BJ (cell line): ENCODE measurements around the gene CALCA. TPM values are rescaled to one million over a fixed set of nuclear protein-coding genes. Genes with fewer than 3 reads are reported as not detected.
"Not testable (repeated sequence)": the region's sequence is repeated elsewhere in the genome, so short reads cannot be mapped to it uniquely, and the experiment has no call there.

Experiments
- CTCF ChIA-PET: fragments of 350-600 bp; formaldehyde crosslinking; extraction: SDS; loops from one replicate; lab custom pipeline; 2021; ENCODE audit warnings: antibody characterized with exemption, inconsistent platforms; lab: Yijun Ruan, JAX
- POLR2A ChIA-PET: fragments of 300-600 bp; sonication (Branson Sonifier 250); formaldehyde crosslinking; extraction: SDS; loops from one replicate; lab custom pipeline; 2021; ENCODE audit warnings: antibody characterized with exemption; lab: Charles Lee
- DNase-seq: peaks from one replicate; pipeline ENCODE4 v3.0.0-alpha.2; 2011; ENCODE audit warnings: low read depth
- H3K27me3 ChIP-seq: 2 replicates; pipeline ENCODE4 v1.6.0; 2011; ENCODE audit warnings: low read length; ENCODE audit not compliant: control insufficient read depth, insufficient read depth
- H3K36me3 ChIP-seq: 2 replicates; pipeline ENCODE4 v1.5.1; 2011; ENCODE audit warnings: low read length; ENCODE audit not compliant: control insufficient read depth, insufficient read depth
- H3K4me3 ChIP-seq: 2 replicates; pipeline ENCODE4 v1.5.1; 2011; ENCODE audit warnings: low read depth, mild to moderate bottlenecking, control low read depth, low read length
- CTCF ChIP-seq: IDR thresholded peaks from 2 replicates; pipeline ENCODE4 v1.5.1; 2011; ENCODE audit warnings: low read depth, mild to moderate bottlenecking, control low read depth, inconsistent platforms, low read length, moderate library complexity; ENCODE audit not compliant: insufficient read depth
- polyA minus RNA-seq: library from RNA; depleted of rRNA, polyadenylated mRNA; stranded (reverse); fragments of >200 nt; gene quantifications from 2 replicates; pipeline ENCODE4 v1.2.3, GENCODE V29; 2011; rRNA and poly(A)+ RNA removed
- polyA plus RNA-seq: library from polyadenylated mRNA; depleted of rRNA; stranded (reverse); fragments of >200 nt; gene quantifications from 2 replicates; pipeline ENCODE4 v1.2.3, GENCODE V29; 2011; rRNA removed

The CALCA gene
- polyA plus RNA-seq (not detected in 2 replicates), polyA minus RNA-seq (not detected in 2 replicates)

- peaks cover 45% of the 10 kb centered on the region for H3K27me3 ChIP-seq
- ChIA-PET POLR2A (no interaction called here), CTCF (interaction anchor here (1.1 kb wide), 1 partner anchor 102 kb away, joined by 4 read pairs; no protein-coding TSS in a partner anchor)
- no peak within 1 kb of the TSS for H3K4me3 ChIP-seq
- no peak for DNase-seq
- H3K36me3 ChIP-seq, result no peaks in the 10 kb centered on the region
- no peak for TF ChIP-seq CTCF
Observed at GRCh38 chr11:14971865-14972580, at the start of gene CALCA. TSS of gene CALCA (minus strand) at chr11:14972351. CDS start at chr11:14971192, 1,159 bp downstream.

GRCh38 chr11:15016200-15016599 lies 44.0 kb upstream of the CALCA start:
- H3K36me3 ChIP-seq, result no peaks in the 10 kb centered on the region
- TF ChIP-seq CTCF, result no peak
- DNase-seq, result no peak
- H3K27me3 ChIP-seq, result no peaks in the 10 kb centered on the region
- CTCF ChIA-PET, result interaction anchor here (1.5 kb wide), 1 partner anchor 10 kb away, joined by 3 read pairs; no protein-coding TSS in a partner anchor
- H3K4me3 ChIP-seq, result no peak overlapping the region
- POLR2A ChIA-PET, result no interaction called here

GRCh38 chr11:15011776-15012345 lies 39.7 kb upstream of the CALCA start:
- no peak for DNase-seq
- Histone ChIP-seq H3K27me3 (no peaks in the 10 kb centered on the region), H3K36me3 (no peaks in the 10 kb centered on the region), H3K4me3 (no peak overlapping the region)
- CTCF ChIA-PET, result no interaction called here
- TF ChIP-seq CTCF, result no peak
- POLR2A ChIA-PET, result no interaction called here

GRCh38 chr11:15010865-15011264 lies 38.7 kb upstream of the CALCA start:
- ChIA-PET CTCF (no interaction called here), POLR2A (no interaction called here)
- DNase-seq, result no peak
- H3K4me3 ChIP-seq, result no peak overlapping the region
- TF ChIP-seq CTCF, result no peak
- H3K36me3 ChIP-seq, result no peaks in the 10 kb centered on the region
- no peaks in the 10 kb centered on the region for H3K27me3 ChIP-seq

- H3K4me3 ChIP-seq, result no peak overlapping the region
- TF ChIP-seq CTCF, result peak; percentile 44
- no peaks in the 10 kb centered on the region for H3K36me3 ChIP-seq
- POLR2A ChIA-PET, result no interaction called here
- CTCF ChIA-PET, result interaction anchor here (0.6 to 3.6 kb wide), 11 partner anchors 9 to 228 kb away, joined by 3 to 19 read pairs (median 3); no protein-coding TSS in a partner anchor
- no peaks in the 10 kb centered on the region for H3K27me3 ChIP-seq
- DNase-seq, result no peak
Observed at GRCh38 chr11:15006139-15006759, 34.1 kb upstream of the CALCA start.

- H3K27me3 ChIP-seq, H3K36me3 ChIP-seq, DNase-seq, POLR2A ChIA-PET, H3K4me3 ChIP-seq, CTCF ChIA-PET: not testable (repeated sequence)
Observed at GRCh38 chr11:14988133-14988532, 16.0 kb upstream of the CALCA start.
